HG03064 (cell line): ENCODE data around the gene ORAI1.
"Not testable (repeated sequence)": the region's sequence is repeated elsewhere in the genome, so short reads cannot be mapped to it uniquely, and the experiment has no call there.

Source experiments
- ATAC-seq: cut with Tn5 transposase; IDR thresholded peaks from one replicate; pipeline ENCODE4 v1.9.1; 2021; ENCODE audit warnings: low read depth; ENCODE audit not compliant: unreplicated experiment

Gene ORAI1

GRCh38 chr12:121641343-121641630 is 15.0 kb downstream of the ORAI1 start:
- no peak for ATAC-seq

GRCh38 chr12:121648458-121649028 is 22.2 kb downstream of the ORAI1 start:
- ATAC-seq, result no peak

- no peak for ATAC-seq
Observed at GRCh38 chr12:121649322-121649721, 23.0 kb downstream of the ORAI1 start.

- ATAC-seq, result no peak
Observed at GRCh38 chr12:121649819-121650353, 23.6 kb downstream of the ORAI1 start.

- no peak for ATAC-seq
Observed at GRCh38 chr12:121651320-121651719, 25.0 kb downstream of the ORAI1 start.

- no peak for ATAC-seq
Observed at GRCh38 chr12:121652767-121653497, 26.6 kb downstream of the ORAI1 start.

- no peak for ATAC-seq
Observed at GRCh38 chr12:121653999-121654398, 27.7 kb downstream of the ORAI1 start.

- no peak for ATAC-seq
Observed at GRCh38 chr12:121656122-121656521, 29.8 kb downstream of the ORAI1 start.

- no peak for ATAC-seq
Observed at GRCh38 chr12:121657305-121658008, 31.1 kb downstream of the ORAI1 start.

- ATAC-seq, result not testable (repeated sequence)
Observed at GRCh38 chr12:121661353-121662105, 35.2 kb downstream of the ORAI1 start.

- ATAC-seq, result no peak
Observed at GRCh38 chr12:121663610-121663929, 37.2 kb downstream of the ORAI1 start.

GRCh38 chr12:121666829-121667228 is 40.5 kb downstream of the ORAI1 start:
- not testable (repeated sequence) for ATAC-seq

GRCh38 chr12:121668750-121669520 is 42.6 kb downstream of the ORAI1 start:
- ATAC-seq, result no peak

- no peak for ATAC-seq
Observed at GRCh38 chr12:121669521-121669900, 43.2 kb downstream of the ORAI1 start, which contains the start of gene MORN3. TSS of gene MORN3 (minus strand) at chr12:121669654. CDS start at chr12:121669483, 171 bp downstream.

GRCh38 chr12:121673013-121673511 is 46.7 kb downstream of the ORAI1 start:
- no peak for ATAC-seq

- no peak for ATAC-seq
Observed at GRCh38 chr12:121676190-121676589, 49.9 kb downstream of the ORAI1 start.

GRCh38 chr12:121678305-121678704 is 52.0 kb downstream of the ORAI1 start:
- no peak for ATAC-seq

GRCh38 chr12:121678716-121679300 is 52.5 kb downstream of the ORAI1 start:
- no peak for ATAC-seq

GRCh38 chr12:121679661-121680197 is 53.4 kb downstream of the ORAI1 start:
- not testable (repeated sequence) for ATAC-seq
